ENCODE data around the gene CDH4. TPM values are rescaled to one million over a fixed set of nuclear protein-coding genes. Genes with fewer than 3 reads are reported as not detected.

CDH4 gene
- total RNA-seq, 1 experiment from 2014 or later = not detected

- no peak overlapping the region for H3K27ac ChIP-seq
- CTCF ChIA-PET = no interaction called here
- no peak; the same call in 1 of the 2 replicates for TF ChIP-seq EZH2 (IDR thresholded peaks at IDR 0.05; ENCODE audit: low read depth)
- no peak for TF ChIP-seq CTCF (conservative IDR thresholded peaks at IDR 0.05)
Observed at GRCh38 chr20:61845233-61845671, 593.2 kb downstream of the CDH4 start.

GRCh38 chr20:61846074-61846473, 594.0 kb downstream of the CDH4 start:
- H3K27ac ChIP-seq = no peak overlapping the region
- H3F3A ChIP-seq (ENCODE audit: insufficient read depth, low read depth) = no peaks in the 10 kb centered on the region
- no peaks in the 10 kb centered on the region for H3K79me2 ChIP-seq (ENCODE audit: low read depth)
- ChIA-PET CTCF (no interaction called here), POLR2A (ENCODE audit: unreplicated experiment) (no interaction called here)
- no peaks in the 10 kb centered on the region for H3K9me2 ChIP-seq (ENCODE audit: insufficient read depth)
- H3K27me3 ChIP-seq (ENCODE audit: insufficient read depth, low read depth) = peaks cover 97% of the 10 kb centered on the region
- BruUV-seq (replicated peaks) = no TSS peak
- H4K20me1 ChIP-seq (ENCODE audit: insufficient read depth) = no peaks in the 10 kb centered on the region
- H3K4me2 ChIP-seq = no peak overlapping the region
- no peak for DNase-seq
- H3K4me1 ChIP-seq (replicated peaks; ENCODE audit: insufficient read depth) = no peaks in the 10 kb centered on the region
- H2AFZ ChIP-seq = no peak overlapping the region
- H3K4me3 ChIP-seq = no peak overlapping the region
- TF ChIP-seq EZH2 (IDR thresholded peaks at IDR 0.05; ENCODE audit: low read depth) = no peak
- no peaks in the 10 kb centered on the region for H3K36me3 ChIP-seq (ENCODE audit: low read depth)
- H3K9me3 ChIP-seq (ENCODE audit: insufficient read depth, low read depth) = no peaks in the 10 kb centered on the region
- intact Hi-C loops (cut with micrococcal nuclease; ENCODE audit: unreplicated experiment) = no loop called here

More at GRCh38 chr20:61845233-61845671, 593.2 kb downstream of the CDH4 start:
- Histone ChIP-seq H3K9me3 (ENCODE audit: insufficient read depth, low read depth) (no peaks in the 10 kb centered on the region), H3K9me2 (ENCODE audit: insufficient read depth) (no peaks in the 10 kb centered on the region), H2AFZ (no peak overlapping the region), H3K27me3 (ENCODE audit: insufficient read depth, low read depth) (peaks cover 97% of the 10 kb centered on the region), H3K79me2 (ENCODE audit: low read depth) (no peaks in the 10 kb centered on the region), H3K36me3 (ENCODE audit: low read depth) (no peaks in the 10 kb centered on the region), H3K4me2 (no peak overlapping the region), H3K4me3 (no peak overlapping the region), H3F3A (ENCODE audit: insufficient read depth, low read depth) (no peaks in the 10 kb centered on the region), H4K20me1 (ENCODE audit: insufficient read depth) (no peaks in the 10 kb centered on the region), H3K4me1 (replicated peaks; ENCODE audit: insufficient read depth) (no peaks in the 10 kb centered on the region)
- no peak for DNase-seq
- intact Hi-C loops (cut with micrococcal nuclease; ENCODE audit: unreplicated experiment) = no loop called here
- POLR2A ChIA-PET (ENCODE audit: unreplicated experiment) = no interaction called here
- no TSS peak for BruUV-seq (replicated peaks)

- H3K4me3 ChIP-seq = no peak overlapping the region
- H4K20me1 ChIP-seq (ENCODE audit: insufficient read depth) = no peaks in the 10 kb centered on the region
- DNase-seq = no peak
- no peaks in the 10 kb centered on the region for H3F3A ChIP-seq (ENCODE audit: insufficient read depth, low read depth)
- no TSS peak for BruUV-seq (replicated peaks)
- H3K36me3 ChIP-seq (ENCODE audit: low read depth) = no peaks in the 10 kb centered on the region
- no peaks in the 10 kb centered on the region for H3K4me1 ChIP-seq (replicated peaks; ENCODE audit: insufficient read depth)
- peaks cover 97% of the 10 kb centered on the region for H3K27me3 ChIP-seq (ENCODE audit: insufficient read depth, low read depth)
- TF ChIP-seq EZH2 (IDR thresholded peaks at IDR 0.05; ENCODE audit: low read depth) (no peak), CTCF (conservative IDR thresholded peaks at IDR 0.05) (no peak)
- no peak overlapping the region for H3K4me2 ChIP-seq
- H3K27ac ChIP-seq = no peak overlapping the region
- H3K9me2 ChIP-seq (ENCODE audit: insufficient read depth) = no peaks in the 10 kb centered on the region
- no peaks in the 10 kb centered on the region for H3K9me3 ChIP-seq (ENCODE audit: insufficient read depth, low read depth)
- POLR2A ChIA-PET (ENCODE audit: unreplicated experiment) = no interaction called here
- CTCF ChIA-PET = no interaction called here
- H2AFZ ChIP-seq = no peak overlapping the region
- intact Hi-C loops (cut with micrococcal nuclease; ENCODE audit: unreplicated experiment) = no loop called here
- no peaks in the 10 kb centered on the region for H3K79me2 ChIP-seq (ENCODE audit: low read depth)
Observed at GRCh38 chr20:61846741-61847419, 594.8 kb downstream of the CDH4 start.

- H3K27me3 ChIP-seq (ENCODE audit: insufficient read depth, low read depth) = peaks cover 97% of the 10 kb centered on the region
- no TSS peak for BruUV-seq (replicated peaks)
- no peak overlapping the region for H3K4me2 ChIP-seq
- H3K4me3 ChIP-seq = no peak overlapping the region
- ChIA-PET CTCF (no interaction called here), POLR2A (ENCODE audit: unreplicated experiment) (no interaction called here)
- no peak overlapping the region for H2AFZ ChIP-seq
- H3K27ac ChIP-seq = no peak overlapping the region
- H3K9me3 ChIP-seq (ENCODE audit: insufficient read depth, low read depth) = no peaks in the 10 kb centered on the region
- no peaks in the 10 kb centered on the region for H3K9me2 ChIP-seq (ENCODE audit: insufficient read depth)
- H3K79me2 ChIP-seq (ENCODE audit: low read depth) = no peaks in the 10 kb centered on the region
- H4K20me1 ChIP-seq (ENCODE audit: insufficient read depth) = no peaks in the 10 kb centered on the region
- no peaks in the 10 kb centered on the region for H3F3A ChIP-seq (ENCODE audit: insufficient read depth, low read depth)
- intact Hi-C loops (cut with micrococcal nuclease; ENCODE audit: unreplicated experiment) = no loop called here
- H3K4me1 ChIP-seq (replicated peaks; ENCODE audit: insufficient read depth) = no peaks in the 10 kb centered on the region
- TF ChIP-seq EZH2 (IDR thresholded peaks at IDR 0.05; ENCODE audit: low read depth) = no peak
- TF ChIP-seq CTCF (conservative IDR thresholded peaks at IDR 0.05) = no peak
- no peak for DNase-seq
- no peaks in the 10 kb centered on the region for H3K36me3 ChIP-seq (ENCODE audit: low read depth)
Observed at GRCh38 chr20:61847420-61847748, 595.3 kb downstream of the CDH4 start.
